MV-4-11 (cell line): Measurements from ENCODE around the gene TBC1D13.
"Not testable (repeated sequence)": the region's sequence is repeated elsewhere in the genome, so short reads cannot be mapped to it uniquely, and the experiment has no call there.

ENCODE experiments used
- DNase-seq: peaks from one replicate; lab custom pipeline; 2025; lab: John Stamatoyannopoulos, UW

TBC1D13 gene

DNA sequence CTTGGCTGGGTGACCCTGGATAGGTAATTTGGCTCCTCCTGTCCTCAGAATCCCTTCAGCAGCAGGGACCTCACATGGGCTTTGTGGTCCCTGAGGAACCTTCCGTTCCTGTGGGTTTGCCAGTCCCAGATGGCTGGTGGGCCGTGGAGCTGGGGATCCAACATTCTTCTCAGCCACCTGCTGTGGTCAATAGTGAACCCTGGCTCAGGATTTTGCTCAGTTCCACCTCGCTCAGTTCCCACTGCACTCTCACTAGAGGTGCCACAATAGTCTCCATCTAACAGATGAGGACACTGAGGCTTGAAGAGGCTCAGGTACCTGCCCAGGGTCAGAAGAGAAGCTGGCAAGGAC is 59.6 kb downstream of the TBC1D13 start:
- DNase-seq = no peak

DNA sequence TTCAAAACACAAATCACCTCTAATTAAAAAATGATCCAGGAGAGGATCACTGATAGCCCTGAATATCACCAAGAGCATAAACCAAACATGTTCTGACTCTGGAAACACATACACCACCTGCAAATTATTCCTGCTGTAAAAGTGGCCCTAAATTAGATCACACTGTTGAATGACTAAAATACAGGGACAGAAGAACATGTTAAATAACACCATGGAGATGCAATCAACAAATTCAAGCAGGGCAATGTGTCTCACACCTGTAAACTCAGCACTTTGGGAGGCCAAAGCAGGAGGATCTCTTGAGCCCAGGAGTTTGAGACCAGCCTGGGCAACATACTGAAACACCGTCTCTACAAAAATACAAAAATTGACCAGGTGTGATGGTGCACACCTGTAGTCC is 60.8 kb downstream of the TBC1D13 start:
- DNase-seq = no peak

DNA sequence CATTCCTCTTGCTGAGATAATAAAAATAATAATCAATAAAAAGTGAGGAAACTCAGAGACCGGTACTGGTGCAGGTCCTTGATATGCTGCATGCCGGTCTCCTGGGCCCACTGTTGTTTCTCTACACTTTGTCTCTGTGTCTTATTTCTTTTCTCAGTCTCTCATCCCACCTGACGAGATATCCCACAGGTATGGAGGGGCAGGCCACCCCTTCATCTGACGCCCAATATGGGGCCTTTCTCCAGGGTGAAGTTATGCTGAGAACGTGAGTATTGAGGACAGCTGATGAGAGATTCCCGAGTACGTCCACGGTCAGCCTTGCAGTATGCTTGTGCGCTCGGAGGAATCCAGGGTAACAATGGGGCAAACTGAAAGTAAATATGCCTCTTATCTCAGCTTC is 64.0 kb downstream of the TBC1D13 start:
- DNase-seq = not testable (repeated sequence)

DNA sequence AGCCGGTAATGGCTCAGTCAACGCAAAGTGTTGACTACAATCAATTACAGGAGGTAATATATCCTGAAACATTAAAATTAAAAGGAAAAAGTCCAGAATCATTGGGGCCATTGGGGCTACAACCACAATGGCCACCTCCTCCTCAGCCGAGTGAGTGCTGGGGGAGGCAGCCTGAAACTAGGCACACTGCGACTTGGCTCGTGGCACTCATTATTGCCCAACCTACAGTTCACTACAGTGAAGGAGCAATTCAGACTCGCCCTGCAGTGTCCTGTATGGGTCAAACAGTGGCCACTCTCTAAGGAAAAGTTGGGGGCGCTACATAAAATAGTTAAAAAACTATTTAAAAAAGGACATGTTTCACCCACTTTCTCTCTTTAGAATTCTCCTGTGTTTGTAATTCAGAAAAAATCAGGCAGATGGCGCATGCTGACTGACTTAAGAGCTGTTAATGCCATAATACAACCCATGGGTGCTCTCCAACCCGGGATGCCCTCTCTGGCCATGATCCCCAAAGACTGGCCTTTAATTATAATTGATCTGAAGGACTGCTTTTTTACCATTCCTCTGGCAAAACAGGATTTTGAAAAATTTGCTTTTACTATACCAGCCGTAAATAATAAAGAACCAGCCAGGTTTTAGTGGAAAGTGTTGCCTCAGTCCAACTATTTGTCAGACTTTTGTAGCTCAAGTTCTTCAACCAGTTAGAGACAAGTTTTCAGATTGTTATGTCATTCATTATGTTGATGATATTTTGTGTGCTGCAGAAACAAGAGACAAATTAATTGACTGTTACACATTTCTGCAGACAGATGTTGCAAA is 64.9 kb downstream of the TBC1D13 start:
- peak; percentile 49 for DNase-seq

DNA sequence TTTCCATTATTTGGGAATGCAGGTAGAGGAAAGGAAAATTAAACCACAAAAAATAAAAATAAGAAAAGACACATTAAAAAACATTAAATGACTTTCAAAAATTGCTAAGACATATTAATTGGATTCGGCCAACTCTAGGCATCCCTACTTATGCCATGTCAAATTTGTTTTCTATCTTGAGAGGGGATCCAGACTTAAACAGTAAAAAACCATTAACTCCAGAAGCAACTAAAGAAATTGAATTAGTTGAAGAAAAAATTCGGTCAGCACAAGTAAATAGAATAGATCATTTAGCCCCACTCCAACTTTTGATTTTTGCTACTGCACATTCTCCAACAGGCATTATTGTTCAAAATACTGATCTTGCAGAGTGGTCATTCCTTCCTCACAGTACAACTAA is 65.6 kb downstream of the TBC1D13 start:
- not testable (repeated sequence) for DNase-seq

DNA sequence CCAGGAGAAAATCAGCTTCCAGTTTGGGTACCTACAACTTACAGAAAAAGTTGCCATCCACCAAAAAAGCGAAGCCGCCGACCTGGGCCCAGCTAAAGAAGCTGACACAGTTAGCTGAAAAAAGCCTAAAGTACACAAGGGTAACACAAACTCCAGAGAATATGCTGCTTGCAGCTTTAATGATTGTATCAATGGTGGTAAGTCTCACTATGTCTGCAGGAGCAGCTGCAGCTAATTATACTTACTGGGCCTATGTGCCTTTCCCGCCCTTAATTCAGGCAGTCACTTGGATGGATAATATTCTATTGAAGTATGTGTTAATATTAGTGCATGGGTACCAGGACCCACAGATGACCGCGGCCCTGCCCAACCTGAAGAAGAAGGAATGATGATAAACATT is 67.4 kb downstream of the TBC1D13 start:
- DNase-seq = not testable (repeated sequence)

DNA sequence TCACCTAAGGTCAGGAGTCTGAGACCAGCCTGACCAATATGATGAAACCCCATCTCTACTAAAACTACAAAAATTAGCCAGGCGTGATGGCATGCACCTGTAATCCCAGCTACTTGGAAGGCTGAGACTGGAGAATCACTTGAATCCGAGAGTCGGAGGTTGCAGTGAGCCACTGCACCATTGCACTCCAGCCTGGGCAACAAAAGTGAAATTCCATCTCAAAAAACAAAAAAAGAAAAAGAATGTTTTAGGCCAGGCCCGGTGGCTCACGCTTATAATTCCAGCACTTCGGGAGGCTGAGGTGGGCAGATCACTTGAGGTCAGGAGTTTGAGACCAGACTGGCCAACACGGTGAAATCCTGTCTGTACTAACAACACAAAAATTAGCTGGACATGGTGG is 71.4 kb downstream of the TBC1D13 start:
- DNase-seq = not testable (repeated sequence)
